Effector CD4-positive, alpha-beta T cell (primary cell): Measurements from ENCODE around the gene RABAC1.
"Not testable (repeated sequence)": the region's sequence is repeated elsewhere in the genome, so short reads cannot be mapped to it uniquely, and the experiment has no call there.

ENCODE experiments used
- DNase-seq: peaks from one replicate; pipeline ENCODE4 v3.0.0-alpha.2; 2020
- total RNA-seq: gene quantifications from one replicate; lab custom pipeline; 2026; lab: John Stamatoyannopoulos, UW

RABAC1 gene
- 7.3 reads per million, percentile 26 among the genes with 10 or more reads in this experiment for total RNA-seq

GRCh38 chr19:41959056-41960053 is at the start of gene RABAC1:
RABAC1 (minus strand) TSS chr19:41959321; CDS start chr19:41959292, 29 bp downstream.
- DNase-seq = peak; percentile 89

- no peak for DNase-seq
Measured at GRCh38 chr19:42006569-42006968, 47.4 kb upstream of the RABAC1 start.

- DNase-seq = no peak
Measured at GRCh38 chr19:42005504-42005903, 46.4 kb upstream of the RABAC1 start.

- DNase-seq = no peak
Measured at GRCh38 chr19:42003506-42004294, 44.6 kb upstream of the RABAC1 start.

- DNase-seq = no peak
Measured at GRCh38 chr19:41999878-42000208, 40.7 kb upstream of the RABAC1 start.

GRCh38 chr19:41999071-41999877 is 40.2 kb upstream of the RABAC1 start:
- DNase-seq = no peak

- DNase-seq = no peak
Measured at GRCh38 chr19:41998246-41999020, 39.3 kb upstream of the RABAC1 start.

- no peak for DNase-seq
Measured at GRCh38 chr19:41997851-41998229, 38.7 kb upstream of the RABAC1 start.

GRCh38 chr19:41997121-41997850 is 38.2 kb upstream of the RABAC1 start:
- DNase-seq = peak; percentile 30

GRCh38 chr19:41995959-41996797 is 37.1 kb upstream of the RABAC1 start:
- no peak for DNase-seq

GRCh38 chr19:41994994-41995958 is 36.2 kb upstream of the RABAC1 start:
- DNase-seq = no peak

GRCh38 chr19:41994521-41994971 is 35.4 kb upstream of the RABAC1 start:
- no peak for DNase-seq

- peak; percentile 41 for DNase-seq
Measured at GRCh38 chr19:41993612-41994483, 34.7 kb upstream of the RABAC1 start, which contains the start of gene ATP1A3. ATP1A3 (minus strand) TSS chr19:41994230; CDS start chr19:41994076, 154 bp downstream.

GRCh38 chr19:41991925-41992569 is 32.9 kb upstream of the RABAC1 start:
- not testable (repeated sequence) for DNase-seq

- DNase-seq = no peak
Measured at GRCh38 chr19:41991025-41991424, 31.9 kb upstream of the RABAC1 start.

- DNase-seq = no peak
Measured at GRCh38 chr19:41990615-41991014, 31.5 kb upstream of the RABAC1 start.

GRCh38 chr19:41990028-41990427 is 30.9 kb upstream of the RABAC1 start:
- no peak for DNase-seq
